IMR-90 (cell line): ENCODE data around the gene LYSMD4. TPM values are rescaled to one million over a fixed set of nuclear protein-coding genes. Genes with fewer than 3 reads are reported as not detected.

Experiments
- ATAC-seq: fragments of 200-7000 bp; cut with Tn5 transposase; 2 replicates; pipeline ENCODE4 v1.9.1; 2020; ENCODE audit warnings: low read depth, mild to moderate bottlenecking, moderate library complexity
- BruUV-seq: library from RNA; stranded (reverse); fragments of 400-500 nt; replicated peaks from 2 replicates; lab custom pipeline; 2021; lab: Mats Ljungman, UMichigan
- CTCF ChIA-PET: fragments of 300-600 bp; formaldehyde crosslinking; extraction: SDS; loops from one replicate; lab custom pipeline; 2021; ENCODE audit warnings: antibody characterized with exemption; lab: Yijun Ruan, JAX
- POLR2A ChIA-PET: fragments of 300-600 bp; sonication (Branson Sonifier 250); formaldehyde crosslinking; loops from one replicate; lab custom pipeline; 2022; ENCODE audit warnings: antibody characterized with exemption; ENCODE audit not compliant: unreplicated experiment; lab: Charles Lee
- DNase-seq: peaks from one replicate; pipeline ENCODE4 v3.0.0; 2013
- H2AFZ ChIP-seq: replicated peaks from 2 replicates; pipeline ENCODE3; 2013; ENCODE audit warnings: low read length, mild to moderate bottlenecking; ENCODE audit not compliant: poor library complexity
- H2AK5ac ChIP-seq: 2 replicates; pipeline ENCODE4 v1.6.1; 2013; ENCODE audit warnings: low read depth, low read length, inconsistent platforms
- H2AK9ac ChIP-seq: replicated peaks from 2 replicates; pipeline ENCODE3; 2013; ENCODE audit warnings: mild to moderate bottlenecking, low read depth, low read length, moderate library complexity; ENCODE audit not compliant: poor library complexity
- H2BK120ac ChIP-seq: 2 replicates; pipeline ENCODE4 v1.6.1; 2013; ENCODE audit warnings: low read depth, low read length, inconsistent platforms
- H2BK15ac ChIP-seq: 3 replicates; pipeline ENCODE4 v1.6.1; 2013; ENCODE audit warnings: low read depth, low read length, inconsistent platforms
- H2BK20ac ChIP-seq: 2 replicates; pipeline ENCODE4 v1.6.1; 2013; ENCODE audit warnings: low read depth, mild to moderate bottlenecking, inconsistent platforms, low read length, moderate library complexity
- H2BK5ac ChIP-seq: 2 replicates; pipeline ENCODE4 v1.6.1; 2013; ENCODE audit warnings: mild to moderate bottlenecking, low read depth, low read length, inconsistent platforms; ENCODE audit not compliant: poor library complexity, severe bottlenecking
- H3K14ac ChIP-seq: replicated peaks from 2 replicates; pipeline ENCODE4 v1.6.1; 2013; ENCODE audit warnings: low read depth, low read length, inconsistent platforms
- H3K18ac ChIP-seq: 2 replicates; pipeline ENCODE4 v1.6.1; 2013; ENCODE audit warnings: low read depth, low read length, control low read depth
- H3K23ac ChIP-seq: 2 replicates; pipeline ENCODE4 v1.6.1; 2013; ENCODE audit warnings: low read depth, low read length, inconsistent platforms
- H3K27ac ChIP-seq: 2 replicates; pipeline ENCODE4 v1.5.1; 2013; ENCODE audit warnings: mild to moderate bottlenecking, control low read depth, low read length; ENCODE audit not compliant: insufficient read depth
- H3K27me3 ChIP-seq: 2 replicates; pipeline ENCODE4 v1.6.1; 2013; ENCODE audit warnings: low read length; ENCODE audit not compliant: control insufficient read depth, insufficient read depth
- H3K36me3 ChIP-seq: 2 replicates; pipeline ENCODE4 v1.6.1; 2013; ENCODE audit warnings: low read length, mixed read lengths; ENCODE audit not compliant: control insufficient read depth, insufficient read depth
- H3K4ac ChIP-seq: 2 replicates; pipeline ENCODE4 v1.6.1; 2013; ENCODE audit warnings: low read depth, low read length, inconsistent platforms
- H3K4me1 ChIP-seq: 2 replicates; pipeline ENCODE4 v1.6.1; 2013; ENCODE audit warnings: low read length, mixed read lengths; ENCODE audit not compliant: control insufficient read depth, insufficient read depth
- H3K4me2 ChIP-seq: 2 replicates; pipeline ENCODE4 v1.6.1; 2013; ENCODE audit warnings: low read depth, mild to moderate bottlenecking, control low read depth, low read length, moderate library complexity
- H3K4me3 ChIP-seq: 2 replicates; pipeline ENCODE4 v1.5.1; 2013; ENCODE audit warnings: low read depth, mild to moderate bottlenecking, control low read depth, low read length, moderate library complexity; ENCODE audit not compliant: insufficient read depth
- H3K56ac ChIP-seq: 2 replicates; pipeline ENCODE4 v1.6.1; 2013; ENCODE audit warnings: low read length, inconsistent platforms; ENCODE audit not compliant: insufficient read depth; ENCODE audit errors: extremely low read depth
- H3K79me1 ChIP-seq, 2 experiments: 2 replicates each; pipeline ENCODE4 v1.6.1; 2013; ENCODE audit warnings: low read length in 2 of 2, inconsistent platforms in 1 of 2, low read depth in 1 of 2
- H3K9ac ChIP-seq: 2 replicates; pipeline ENCODE4 v1.6.1; 2013; ENCODE audit warnings: low read depth, low read length, control low read depth
- H3K9me1 ChIP-seq: 2 replicates; pipeline ENCODE4 v1.6.1; 2013; ENCODE audit warnings: low read length, inconsistent platforms; ENCODE audit not compliant: insufficient read depth
- H3K9me3 ChIP-seq: 2 replicates; pipeline ENCODE4 v1.6.1; 2013; ENCODE audit warnings: low read length; ENCODE audit not compliant: control insufficient read depth, insufficient read depth
- H4K20me1 ChIP-seq: 2 replicates; pipeline ENCODE4 v1.6.1; 2013; ENCODE audit warnings: low read length, inconsistent platforms; ENCODE audit not compliant: insufficient read depth
- H4K5ac ChIP-seq: 2 replicates; pipeline ENCODE4 v1.6.1; 2013; ENCODE audit warnings: mild to moderate bottlenecking, low read depth, low read length, control low read depth
- H4K8ac ChIP-seq, 2 experiments: 2 replicates each; pipeline ENCODE4 v1.6.1; 2013; ENCODE audit warnings: low read depth in 2 of 2, low read length in 2 of 2, control low read depth in 1 of 2, inconsistent platforms in 1 of 2
- H4K91ac ChIP-seq: 2 replicates; pipeline ENCODE4 v1.6.1; 2013; ENCODE audit warnings: low read depth, low read length, inconsistent platforms; ENCODE audit not compliant: insufficient read depth
- BHLHE40 ChIP-seq: fragments of 150-350 bp; IDR thresholded peaks from 2 replicates; pipeline ENCODE4 v1.6.1; 2016; ENCODE audit warnings: mild to moderate bottlenecking, low read depth, low read length
- CEBPB ChIP-seq: IDR thresholded peaks from 2 replicates; pipeline ENCODE4 v1.6.1; 2012; ENCODE audit warnings: low read depth, low read length, improper control_type of control experiment
- CHD1 ChIP-seq: IDR thresholded peaks from 2 replicates; pipeline ENCODE4 v1.6.1; 2012; ENCODE audit warnings: low read depth, low read length, improper control_type of control experiment
- CTCF ChIP-seq: conservative IDR thresholded peaks from 2 replicates; pipeline ENCODE4 v1.5.1; 2012; ENCODE audit warnings: mild to moderate bottlenecking, low read depth, low read length, improper control_type of control experiment
- ELK1 ChIP-seq: fragments of 150-350 bp; IDR thresholded peaks from 2 replicates; pipeline ENCODE4 v1.6.1; 2016; ENCODE audit warnings: low read depth, mild to moderate bottlenecking, low read length, moderate library complexity, borderline replicate concordance
- FOS ChIP-seq: fragments of 150-350 bp; IDR thresholded peaks from 2 replicates; pipeline ENCODE4 v1.6.1; 2016; ENCODE audit warnings: low read depth, low read length
- MAFK ChIP-seq: IDR thresholded peaks from 2 replicates; pipeline ENCODE4 v1.6.1; 2012; ENCODE audit warnings: low read depth, low read length, improper control_type of control experiment
- MAZ ChIP-seq: IDR thresholded peaks from 2 replicates; pipeline ENCODE4 v1.6.1; 2012; ENCODE audit warnings: low read depth, mild to moderate bottlenecking, low read length, improper control_type of control experiment, moderate library complexity, borderline replicate concordance
- MXI1 ChIP-seq: IDR thresholded peaks from 2 replicates; pipeline ENCODE4 v1.6.1; 2012; ENCODE audit warnings: low read depth, mild to moderate bottlenecking, low read length, moderate library complexity, borderline replicate concordance
- NFE2L2 ChIP-seq: fragments of 150-350 bp; IDR thresholded peaks from 2 replicates; pipeline ENCODE4 v1.6.1; 2016; ENCODE audit warnings: low read depth, mild to moderate bottlenecking, low read length
- POLR2A ChIP-seq: IDR thresholded peaks from 2 replicates; pipeline ENCODE4 v1.6.1; 2012; ENCODE audit warnings: mild to moderate bottlenecking, low read depth, low read length
- RAD21 ChIP-seq: IDR thresholded peaks from 2 replicates; pipeline ENCODE4 v1.6.1; 2012; ENCODE audit warnings: low read length, improper control_type of control experiment
- RCOR1 ChIP-seq: IDR thresholded peaks from 2 replicates; pipeline ENCODE4 v1.6.1; 2012; ENCODE audit warnings: mild to moderate bottlenecking, low read length, improper control_type of control experiment; ENCODE audit not compliant: insufficient replicate concordance
- RFX5 ChIP-seq: IDR thresholded peaks from 2 replicates; pipeline ENCODE4 v1.8.0; 2012; ENCODE audit warnings: low read depth, mild to moderate bottlenecking, low read length, moderate library complexity
- SMC3 ChIP-seq: fragments of 150-350 bp; IDR thresholded peaks from 2 replicates; pipeline ENCODE4 v1.6.1; 2016; ENCODE audit warnings: low read depth, mild to moderate bottlenecking, antibody characterized with exemption, low read length, moderate library complexity
- USF2 ChIP-seq: fragments of 150-350 bp; IDR thresholded peaks from 2 replicates; pipeline ENCODE4 v1.6.1; 2017; ENCODE audit warnings: mild to moderate bottlenecking, antibody characterized with exemption, low read length, low read depth
- WGBS, 2 experiments: methylation state at CpG; one replicate each; pipeline versions ENCODE4 v1.1.5 to v1.1.7; 2013; ENCODE audit warnings: missing lambda C conversion rate in 2 of 2; ENCODE audit not compliant: insufficient read length in 1 of 2; ENCODE audit errors: extremely low coverage in 2 of 2; 5-methylcytosine and 5-hydroxymethylcytosine counted together
- dilution Hi-C: fragments of 300-500 bp; cut with HindIII; formaldehyde crosslinking; loops from one replicate; pipeline ENCODE4 v1.14.3; 2018; ENCODE audit warnings: low sequenced_read_pairs; ENCODE audit not compliant: unreplicated experiment
- in situ Hi-C: fragments of 300-500 bp; cut with MboI; formaldehyde crosslinking; loops from 3 replicates; pipeline ENCODE4 v1.14.3; 2019; ENCODE audit warnings: low sequenced_read_pairs, inconsistent platforms, mixed read lengths
- intact Hi-C: fragments of 100-400 bp; cut with micrococcal nuclease; formaldehyde crosslinking; loops from 2 replicates; pipeline ENCODE4 v1.10.0; 2022
- polyA plus RNA-seq, 3 experiments: library from polyadenylated mRNA; depleted of rRNA; stranded (reverse); fragments of >200 nt; gene quantifications; 2 replicates each; pipeline ENCODE4 v1.2.3, GENCODE V29; 2012; ENCODE audit warnings: low replicate concordance in 1 of 3
- total RNA-seq: library from RNA; depleted of rRNA; stranded (reverse); fragments of >200 nt; gene quantifications from 2 replicates; pipeline ENCODE4 v1.2.3, GENCODE V29; 2012

Gene LYSMD4
- total and polyA plus RNA-seq, 2 of the 4 experiments (the other 2 are of a cell fraction), result 4.5 to 5.0 TPM

GRCh38 chr15:99727733-99728132, 5.5 kb downstream of the LYSMD4 start:
- H2AK9ac ChIP-seq, result no peak overlapping the region
- no peak overlapping the region for H4K5ac ChIP-seq
- H4K8ac ChIP-seq, result no peak overlapping the region
- H3K18ac ChIP-seq, result no peak overlapping the region
- H3K4me1 ChIP-seq, result peaks cover 2% of the 10 kb centered on the region
- no peak overlapping the region for H3K27ac ChIP-seq
- no peak overlapping the region for H4K91ac ChIP-seq
- ATAC-seq (no peak), DNase-seq (no peak)
- in situ Hi-C loops (loop anchor here (25.0 kb wide), 1 partner anchor 615 kb away; the partner anchor contains the start of gene SYNM), dilution Hi-C loops (no loop called here), intact Hi-C loops (no loop called here)
- H2BK20ac ChIP-seq, result no peak overlapping the region
- H3K4me2 ChIP-seq, result no peak overlapping the region
- H3K27me3 ChIP-seq, result no peaks in the 10 kb centered on the region
- no peak overlapping the region for H2AFZ ChIP-seq
- no peak overlapping the region for H2BK15ac ChIP-seq
- no peaks in the 10 kb centered on the region for H3K9me1 ChIP-seq
- H3K79me1 ChIP-seq, result peaks cover 0 to 10% of the 10 kb centered on the region in 2 experiments; a peak in 3 of 4 replicates
- ChIA-PET CTCF (no interaction called here), POLR2A (no interaction called here)
- no peaks in the 10 kb centered on the region; the same call in 1 of the 2 replicates for H3K9me3 ChIP-seq
- peaks cover 7% of the 10 kb centered on the region; the same call in 1 of the 2 replicates for H3K36me3 ChIP-seq
- no peak overlapping the region for H2BK120ac ChIP-seq
- no peak overlapping the region for H2AK5ac ChIP-seq
- H3K4me3 ChIP-seq, result no peak overlapping the region
- H3K56ac ChIP-seq, result no peak overlapping the region
- no CpG with 5 or more reads among the region's 7 CpGs for WGBS, 2 experiments
- TF ChIP-seq ELK1 (no peak), MAZ (no peak), FOS (no peak), MXI1 (no peak), CEBPB (no peak), CHD1 (no peak), RFX5 (no peak), POLR2A (no peak), BHLHE40 (no peak), CTCF (no peak), USF2 (no peak), SMC3 (no peak), NFE2L2 (no peak), RAD21 (no peak), MAFK (no peak), RCOR1 (no peak)
- no peak overlapping the region for H3K23ac ChIP-seq
- no peaks in the 10 kb centered on the region for H4K20me1 ChIP-seq
- no peak overlapping the region for H3K14ac ChIP-seq
- H2BK5ac ChIP-seq, result no peak overlapping the region
- H3K4ac ChIP-seq, result no peak overlapping the region
- BruUV-seq, result no TSS peak
- no peak overlapping the region for H3K9ac ChIP-seq
